Measurements from ENCODE around the gene KRTAP9-9.

DNA sequence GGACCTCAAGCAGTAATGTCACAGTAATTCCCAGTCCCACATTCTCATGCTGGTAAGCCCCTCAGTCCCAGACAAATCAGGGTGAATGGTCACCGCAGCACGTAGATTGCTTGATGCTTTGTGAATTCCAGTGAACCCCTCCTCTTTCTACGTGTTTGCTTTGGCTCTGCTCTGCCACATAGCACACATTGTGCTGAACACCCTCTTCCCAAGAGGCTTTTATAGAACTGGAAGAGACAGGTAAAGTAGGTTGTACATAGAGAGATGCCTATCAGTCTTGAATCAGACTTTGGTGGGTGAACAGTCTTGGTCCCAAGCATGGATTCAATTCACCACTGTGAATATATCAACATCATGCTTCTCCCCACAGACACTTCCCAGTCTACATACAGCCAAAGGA, 9.4 kb downstream of the KRTAP9-9 start:
- TF ChIP-seq CTCF (IDR thresholded peaks at IDR 0.05; ENCODE audit: poor library complexity, severe bottlenecking), result no peak
- TF ChIP-seq EZH2 (IDR thresholded peaks at IDR 0.05; ENCODE audit: borderline replicate concordance, insufficient read depth, low read length, poor library complexity, severe bottlenecking), result no peak
- TF ChIP-seq REST (IDR thresholded peaks at IDR 0.05; ENCODE audit: borderline replicate concordance), result no peak
